ENCODE results near the gene BEGAIN.

BEGAIN gene

DNA sequence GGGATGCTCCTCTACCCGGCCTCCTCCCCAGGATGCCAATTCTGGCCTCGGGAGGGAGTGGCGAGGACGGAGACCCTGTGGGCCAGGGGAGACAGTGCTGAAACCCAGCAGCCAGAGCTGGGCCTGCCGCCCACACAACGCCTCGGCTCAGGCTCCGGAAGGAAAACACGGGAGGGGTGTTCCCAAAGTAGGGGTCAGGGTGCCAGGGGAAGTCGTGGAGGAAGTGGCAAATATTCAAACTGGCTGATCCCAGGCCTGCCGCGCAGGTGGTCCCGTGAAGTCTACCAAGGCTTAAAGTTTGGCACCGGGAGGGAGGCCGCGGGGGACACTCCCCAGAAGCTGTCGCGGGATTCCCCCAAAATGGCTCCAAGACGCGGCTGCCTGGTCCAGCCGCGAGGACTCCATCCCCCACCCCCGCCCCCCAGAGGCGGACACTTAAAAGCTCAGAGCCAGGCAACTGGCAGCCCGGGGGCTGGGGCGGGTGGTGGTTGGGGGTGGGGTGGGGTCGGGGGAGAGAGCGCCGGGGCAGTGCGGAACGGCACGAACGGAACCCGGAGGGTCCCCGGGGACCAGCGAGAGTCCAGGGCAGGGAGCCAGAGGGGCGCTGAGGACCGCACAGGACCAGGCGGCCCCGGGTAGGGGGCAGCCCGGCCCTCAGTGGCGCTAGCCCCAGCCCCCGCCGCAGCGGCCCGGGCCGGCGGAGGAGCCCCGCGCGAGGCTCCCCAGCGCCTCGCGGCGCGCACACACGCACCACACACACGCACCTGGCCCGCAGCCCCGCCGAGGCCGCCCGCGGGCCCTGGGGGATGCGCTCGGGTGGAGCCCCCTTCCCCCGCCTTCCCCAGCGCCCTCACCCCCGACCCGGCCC is 20.0 kb downstream of the BEGAIN start:
- DNase-seq: no peak

GRCh38 chr14:100566586-100566985 is 20.6 kb downstream of the BEGAIN start:
- no peak for DNase-seq

DNA sequence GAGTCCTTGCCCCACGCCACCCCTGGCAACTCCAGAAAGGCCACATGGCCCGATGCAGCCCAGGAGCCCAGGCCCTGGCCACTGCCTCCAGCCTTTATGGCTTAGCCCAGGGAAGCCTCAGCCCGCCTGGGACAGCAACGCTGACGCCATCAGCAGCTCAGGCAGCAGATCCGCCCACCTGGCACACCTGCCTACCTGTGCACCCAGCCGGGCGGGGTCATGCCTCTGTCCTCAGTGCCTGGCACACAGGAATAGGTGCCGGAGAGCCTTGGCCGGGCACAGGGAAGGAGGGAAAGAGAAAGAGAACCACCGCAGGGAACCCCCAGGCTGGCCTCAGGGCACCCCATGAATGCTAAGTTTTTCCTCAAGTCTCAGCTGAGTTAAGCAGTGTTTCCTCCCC is 21.1 kb downstream of the BEGAIN start:
- no peak for DNase-seq

- DNase-seq: no peak
These were observed 21.6 kb downstream of the BEGAIN start for GRCh38 chr14:100565650-100566049.

- DNase-seq: no peak
These were observed 22.7 kb downstream of the BEGAIN start for GRCh38 chr14:100564512-100564911.

GRCh38 chr14:100562751-100563150 is 24.5 kb downstream of the BEGAIN start:
- DNase-seq: no peak

- DNase-seq: no peak
These were observed 26.2 kb downstream of the BEGAIN start for GRCh38 chr14:100561005-100561404.

DNA sequence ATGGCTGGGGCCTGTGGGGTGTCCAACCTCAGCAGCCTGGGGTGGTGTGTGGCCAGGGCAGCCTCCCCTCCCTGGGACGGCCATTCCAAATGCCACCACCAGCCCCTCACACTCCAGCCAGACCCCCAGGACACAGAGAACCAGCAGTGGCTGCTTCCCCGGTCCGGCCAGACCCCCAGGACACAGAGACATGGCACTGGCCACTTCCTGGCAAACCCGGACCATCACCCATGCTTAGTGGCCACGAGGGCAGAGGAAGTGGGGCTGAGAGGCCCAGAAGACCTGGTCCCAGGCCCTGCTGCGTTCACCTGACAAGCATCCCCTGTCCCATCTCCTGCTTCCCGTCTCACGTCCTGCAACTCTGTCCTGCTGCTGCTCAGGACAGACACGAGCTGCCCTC is 26.7 kb downstream of the BEGAIN start:
- DNase-seq: no peak

GRCh38 chr14:100559455-100559854 is 27.8 kb downstream of the BEGAIN start:
- DNase-seq: no peak

DNA sequence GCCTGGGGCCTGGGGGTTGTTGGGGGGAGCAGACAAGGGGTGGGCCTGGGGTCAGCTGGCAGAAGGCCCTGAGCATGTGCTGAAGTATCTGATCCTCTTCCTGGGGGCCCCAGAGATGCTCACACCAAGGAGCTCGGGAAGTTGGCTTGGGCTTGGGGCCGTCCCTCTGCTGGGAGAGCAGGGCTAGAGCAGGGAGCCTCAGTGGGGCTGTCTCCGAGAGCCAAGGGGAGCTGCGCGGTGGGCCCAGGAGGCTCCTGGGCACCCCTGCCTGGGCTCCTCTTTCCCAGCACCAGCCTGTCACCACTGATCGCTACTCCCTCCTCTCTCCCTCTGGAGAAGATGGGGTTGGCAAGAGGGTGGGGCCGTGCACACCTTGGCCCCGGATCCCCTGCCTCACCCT is 28.3 kb downstream of the BEGAIN start:
- no peak for DNase-seq

DNA sequence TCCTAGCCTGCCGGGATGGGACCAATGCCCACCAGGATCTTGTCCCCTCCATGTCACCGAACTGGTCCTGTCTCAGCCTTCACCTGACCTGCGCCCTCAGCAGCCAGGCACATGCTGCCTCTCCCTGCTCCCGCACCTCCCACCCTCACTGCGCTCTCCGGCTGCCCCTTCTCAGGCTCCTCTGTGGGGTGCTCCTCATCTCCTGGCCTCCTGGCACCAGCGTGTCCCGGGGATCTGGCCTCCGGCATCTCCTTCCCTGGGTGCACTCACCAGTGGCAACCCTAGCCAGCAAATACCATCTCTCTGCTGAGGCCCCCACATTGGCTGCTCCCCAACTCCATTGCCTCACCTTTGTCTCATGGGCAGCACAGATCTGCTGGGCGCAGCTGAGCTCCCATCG is 29.0 kb downstream of the BEGAIN start:
- DNase-seq: no peak

DNA sequence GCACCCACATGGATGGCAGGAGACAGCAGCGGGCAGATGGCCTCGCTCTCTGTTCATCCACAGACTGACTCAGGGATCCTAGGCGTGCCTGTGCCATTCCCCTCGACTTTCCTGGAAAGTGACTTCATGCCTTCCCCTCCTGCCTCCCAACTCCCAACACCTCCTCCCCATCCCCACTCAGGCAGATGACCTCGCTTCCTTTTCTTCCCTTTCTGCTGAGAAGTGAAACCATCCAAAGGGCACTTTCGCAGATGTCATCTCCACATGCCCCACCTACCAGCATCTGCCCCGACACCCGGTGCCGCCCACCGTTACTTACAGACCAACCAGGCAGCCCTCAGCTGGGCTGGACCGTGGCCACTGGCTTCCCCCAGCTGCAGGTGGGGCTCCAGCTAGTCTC is 29.6 kb downstream of the BEGAIN start:
- DNase-seq: no peak

GRCh38 chr14:100556936-100557505 is 30.2 kb downstream of the BEGAIN start:
- no peak for DNase-seq

DNA sequence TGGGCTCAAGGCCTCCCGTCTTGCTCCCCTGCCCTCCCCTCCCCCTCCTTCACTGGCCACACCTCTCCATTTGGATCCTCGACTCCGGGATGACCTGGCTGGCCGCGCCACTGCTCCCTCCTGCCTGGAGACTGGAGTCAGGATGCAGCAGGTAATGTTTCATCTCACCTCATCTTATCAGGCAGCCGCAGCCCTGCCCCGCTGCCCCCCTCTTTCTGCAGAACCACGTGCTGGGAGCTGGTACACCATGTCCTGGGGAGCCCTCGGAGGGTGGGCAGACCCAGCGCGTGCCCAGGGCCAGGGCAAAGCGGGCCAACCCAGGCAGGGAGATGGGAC is 31.1 kb downstream of the BEGAIN start:
- DNase-seq: no peak

DNA sequence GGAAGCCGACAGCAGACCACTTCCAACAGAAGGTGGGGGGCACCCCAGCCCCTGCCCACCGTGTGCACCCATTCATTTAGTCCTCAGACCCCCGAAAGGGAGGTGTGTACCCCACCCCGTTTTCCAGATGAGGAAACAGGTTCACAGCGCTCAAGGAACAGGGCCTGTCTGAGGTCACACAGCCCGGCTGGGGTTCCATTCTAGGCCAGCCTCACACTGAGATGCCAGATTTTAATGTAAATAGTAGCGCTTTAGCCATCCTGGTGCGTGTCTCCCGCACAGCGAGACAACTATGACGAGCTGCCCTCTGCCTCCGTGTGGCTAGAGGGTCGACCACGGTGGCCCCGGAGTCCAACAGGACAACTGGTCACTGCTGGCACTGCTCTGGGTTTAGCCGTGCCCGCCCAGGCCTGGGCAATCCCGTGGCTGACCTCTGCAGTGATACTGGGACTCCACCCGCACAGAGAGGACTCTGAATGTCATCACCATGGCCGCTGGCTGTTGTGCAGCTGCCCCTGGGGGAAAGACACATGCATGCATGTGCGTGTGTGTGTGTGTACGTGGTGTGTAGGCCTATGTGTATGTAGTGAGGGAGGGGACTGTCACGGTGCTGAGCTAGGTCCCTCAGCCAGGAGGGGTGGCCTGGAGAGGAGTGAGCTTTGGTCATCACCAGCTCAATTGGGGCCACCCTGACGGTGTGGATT is 31.6 kb downstream of the BEGAIN start:
- no peak for DNase-seq

- DNase-seq: no peak
These were observed 32.4 kb downstream of the BEGAIN start for GRCh38 chr14:100554696-100555320.

DNA sequence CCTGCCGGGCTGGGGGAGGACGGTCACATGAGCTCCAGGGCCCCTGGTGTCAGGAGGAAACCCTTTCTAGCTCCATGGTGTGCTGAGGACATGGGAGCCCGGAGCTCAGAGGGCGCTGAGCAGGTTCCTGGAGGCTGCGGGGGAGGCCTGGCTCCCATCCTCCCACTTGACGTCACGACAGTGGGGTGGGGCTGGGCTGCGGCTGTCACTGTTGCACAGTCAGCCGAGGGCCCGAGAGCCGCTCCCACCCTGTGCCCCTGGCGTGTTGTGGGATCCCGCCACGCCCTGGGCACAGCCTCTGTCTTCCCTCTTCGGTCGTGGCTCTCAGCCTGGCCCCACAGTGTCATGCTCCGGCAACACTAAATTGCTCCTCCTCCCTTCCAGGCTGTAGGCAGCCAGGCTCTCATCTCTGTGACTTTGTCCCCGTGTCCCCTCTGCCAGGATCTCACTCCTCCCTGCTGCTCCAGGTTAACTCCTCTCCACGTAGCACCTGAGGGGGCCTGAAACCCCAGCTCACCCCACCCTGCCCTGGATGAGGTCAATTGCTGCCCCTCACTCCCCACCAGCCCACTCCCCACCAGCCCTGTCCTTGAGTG is 33.0 kb downstream of the BEGAIN start:
- DNase-seq: no peak

DNA sequence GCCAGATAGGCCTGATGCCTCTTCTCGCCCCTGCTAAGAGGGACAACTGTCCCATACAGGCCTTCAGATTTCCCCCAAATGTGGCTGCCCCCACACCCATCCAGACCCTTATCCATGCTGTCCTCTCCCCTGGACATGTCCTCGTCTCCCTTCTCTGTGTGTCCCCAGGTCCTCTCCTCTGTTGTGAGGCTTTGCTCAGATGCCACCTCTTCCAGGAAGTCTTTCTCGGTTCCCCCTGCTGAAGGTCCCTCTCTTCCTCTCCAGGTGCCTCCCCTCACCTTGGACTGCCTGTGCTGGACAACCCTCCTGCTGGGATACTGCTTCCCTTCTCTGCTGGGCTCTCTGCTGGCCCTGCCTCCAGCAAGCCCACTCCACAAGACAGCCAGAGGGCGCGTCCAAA is 33.7 kb downstream of the BEGAIN start:
- no peak for DNase-seq

DNA sequence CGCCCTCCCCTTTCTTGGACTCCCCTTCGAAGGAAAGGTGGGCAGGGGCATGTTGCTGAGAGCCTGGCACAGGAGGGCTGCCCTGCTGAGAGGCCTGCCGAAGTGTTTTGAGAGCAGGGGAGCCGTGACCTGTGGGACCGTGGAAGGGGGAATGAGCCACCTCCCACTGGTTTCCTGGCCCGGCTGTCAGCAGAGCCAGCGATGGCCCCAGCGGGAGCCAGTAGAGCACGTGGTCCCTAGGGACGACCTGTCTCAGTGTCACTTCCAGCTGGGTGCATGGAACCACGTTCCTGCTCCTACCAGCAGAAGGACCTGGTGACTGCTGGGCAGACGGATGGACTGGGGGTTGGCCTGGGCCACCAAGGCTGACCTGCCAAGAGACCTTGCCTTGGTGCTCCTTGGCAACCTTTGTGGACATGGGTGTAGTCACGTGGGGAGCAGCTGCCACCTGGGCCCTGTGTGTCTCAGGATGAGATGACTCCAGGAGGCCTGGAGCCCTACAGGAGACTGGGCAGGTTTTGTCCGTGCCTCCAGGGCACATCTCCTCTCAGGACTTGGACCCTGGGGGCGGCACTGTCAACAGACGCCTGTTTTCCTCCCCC is 34.6 kb downstream of the BEGAIN start:
- no peak for DNase-seq

DNA sequence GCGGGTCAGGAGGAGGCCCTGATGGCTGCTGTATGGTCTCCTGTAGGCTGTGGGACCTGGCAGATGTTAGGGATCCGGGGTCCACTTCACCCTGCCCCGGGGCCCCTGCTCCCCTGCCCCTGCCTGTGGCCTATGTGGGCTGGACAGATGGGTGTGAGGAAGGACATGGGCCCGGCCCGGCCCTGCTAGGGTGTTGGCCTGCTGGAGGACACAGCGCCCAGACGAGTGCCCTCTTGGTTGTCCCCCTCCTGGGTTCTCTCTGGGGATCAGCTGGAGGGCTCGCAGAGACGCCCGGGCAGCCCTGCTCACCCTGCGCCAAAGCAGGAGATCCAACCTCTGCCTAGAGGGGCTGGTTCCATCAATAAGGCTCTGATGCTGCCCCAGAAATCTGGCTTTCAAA is 36.2 kb downstream of the BEGAIN start:
- no peak for DNase-seq

GRCh38 chr14:100549834-100550625 is 37.2 kb downstream of the BEGAIN start:
- DNase-seq: no peak

- DNase-seq: no peak
These were observed 38.3 kb downstream of the BEGAIN start for GRCh38 chr14:100548939-100549338.

All from GOT3 (cell line).